Fibroblast of skin of scalp (primary cell): ENCODE results near the gene TJP3.
A peak's percentile ranks its signal among the peaks of the same experiment; 100 is the strongest.
"Not testable (repeated sequence)": the region's sequence is repeated elsewhere in the genome, so short reads cannot be mapped to it uniquely, and the experiment has no call there.

Experiments
- DNase-seq: peaks from one replicate; pipeline ENCODE4 v3.0.0-alpha.2; 2013

Gene TJP3

GRCh38 chr19:3743486-3743885 lies 35.3 kb downstream of the TJP3 start:
- no peak for DNase-seq

GRCh38 chr19:3745363-3746045 lies 37.3 kb downstream of the TJP3 start:
- DNase-seq = no peak

GRCh38 chr19:3746371-3747056 lies 38.3 kb downstream of the TJP3 start:
- DNase-seq = no peak

- DNase-seq = no peak
Observed at GRCh38 chr19:3748965-3749364, 40.8 kb downstream of the TJP3 start.

GRCh38 chr19:3750211-3750610 lies 42.0 kb downstream of the TJP3 start:
- no peak for DNase-seq

- no peak for DNase-seq
Observed at GRCh38 chr19:3751236-3751635, 43.1 kb downstream of the TJP3 start.

GRCh38 chr19:3752492-3752891 lies 44.3 kb downstream of the TJP3 start:
- DNase-seq = no peak

GRCh38 chr19:3753631-3754410 lies 45.6 kb downstream of the TJP3 start:
- no peak for DNase-seq

GRCh38 chr19:3757705-3758104 lies 49.5 kb downstream of the TJP3 start:
- DNase-seq = not testable (repeated sequence)

- not testable (repeated sequence) for DNase-seq
Observed at GRCh38 chr19:3758297-3758696, 50.1 kb downstream of the TJP3 start.

- no peak for DNase-seq
Observed at GRCh38 chr19:3759482-3760254, 51.5 kb downstream of the TJP3 start.

- DNase-seq = no peak
Observed at GRCh38 chr19:3760871-3761361, 52.7 kb downstream of the TJP3 start.

GRCh38 chr19:3761382-3762129 lies 53.4 kb downstream of the TJP3 start, which contains the start of gene APBA3:
Gene APBA3 (minus strand): TSS chr19:3761692. CDS start chr19:3760264, 1,428 bp downstream.
- peak; percentile 90 for DNase-seq

GRCh38 chr19:3762130-3762473 lies 53.9 kb downstream of the TJP3 start:
- no peak for DNase-seq

- peak; percentile 99 for DNase-seq
Observed at GRCh38 chr19:3762501-3763459, 54.6 kb downstream of the TJP3 start, which contains the start of gene MRPL54. Gene MRPL54 (plus strand): TSS chr19:3762682. CDS start chr19:3762701, 19 bp downstream.

GRCh38 chr19:3765121-3765520 lies 56.9 kb downstream of the TJP3 start:
- no peak for DNase-seq

GRCh38 chr19:3765757-3766156 lies 57.6 kb downstream of the TJP3 start:
- peak; percentile 12 for DNase-seq

GRCh38 chr19:3766520-3766919 lies 58.3 kb downstream of the TJP3 start:
- no peak for DNase-seq

GRCh38 chr19:3767050-3767449 lies 58.9 kb downstream of the TJP3 start:
- DNase-seq = no peak

- no peak for DNase-seq
Observed at GRCh38 chr19:3768015-3768747, 60.0 kb downstream of the TJP3 start.
